ENCODE measurements around the gene OLFML1. TPM values are rescaled to one million over a fixed set of nuclear protein-coding genes. Genes with fewer than 3 reads are reported as not detected.

OLFML1 gene
- total and polyA plus RNA-seq, 10 of the 15 experiments (the other 5 are each of a cell fraction or from before 2014, with no cell fraction given) = 0.04 to 0.71 (median 0.21) TPM; not detected in 6

- H3K27ac ChIP-seq (ENCODE audit: control insufficient read depth, insufficient read depth) = no peak overlapping the region
- H3K79me2 ChIP-seq (ENCODE audit: control insufficient read depth, insufficient read depth, low read length) = no peaks in the 10 kb centered on the region
- H3K27me3 ChIP-seq (replicated peaks in 1 of 2; ENCODE audit: control insufficient read depth in 2 of 2, insufficient read depth in 2 of 2, low read length in 1 of 2) = no peaks in the 10 kb centered on the region
- no TSS peak for BruUV-seq (replicated peaks)
- intact Hi-C loops (cut with micrococcal nuclease; ENCODE audit: unreplicated experiment) (no loop called here), in situ Hi-C loops (cut with MboI) (no loop called here)
- FAIRE-seq (no peak), ATAC-seq (no peak), DNase-seq (ENCODE audit: low read depth, low spot score) (no peak)
- no peak overlapping the region for H2AFZ ChIP-seq (ENCODE audit: control insufficient read depth, low read depth, low read length)
- RAD21 ChIA-PET (ENCODE audit: unreplicated experiment) = interaction anchor here (1.5 kb wide), 1 partner anchor 74 kb away, joined by 7 read pairs; no protein-coding TSS in a partner anchor
- H3K36me3 ChIP-seq (ENCODE audit: control insufficient read depth in 2 of 2, insufficient read depth in 2 of 2, low read length in 1 of 2) = no peaks in the 10 kb centered on the region
- CTCF ChIA-PET = interaction anchor here (0.5 to 2.3 kb wide), 5 partner anchors 10 to 596 kb away, joined by 3 to 16 read pairs (median 4); partner anchors contain the start of gene PPFIBP2
- H3K4me3 ChIP-seq = no peak overlapping the region
- H3K9me3 ChIP-seq (replicated peaks; ENCODE audit: control insufficient read depth, insufficient read depth, low read length) = no peaks in the 10 kb centered on the region
- H3K4me2 ChIP-seq (ENCODE audit: control insufficient read depth, insufficient read depth) = no peak overlapping the region
- POLR2A ChIA-PET = no interaction called here
- no peaks in the 10 kb centered on the region for H4K20me1 ChIP-seq (ENCODE audit: control insufficient read depth, insufficient read depth)
- no peak overlapping the region for H3K9ac ChIP-seq (ENCODE audit: control insufficient read depth, insufficient read depth, low read length)
- 96% methylated on average over 3 of the region's 3 CpGs for WGBS (ENCODE audit: insufficient coverage, insufficient replicate concordance, low lambda C conversion rate, missing lambda C conversion rate)
- SMC1A ChIA-PET (ENCODE audit: uncharacterized antibody, unreplicated experiment) = interaction anchor here (1.3 to 2.0 kb wide), 5 partner anchors 9 to 252 kb away, joined by 3 to 6 read pairs (median 4); no protein-coding TSS in a partner anchor
- H3K4me1 ChIP-seq (ENCODE audit: control insufficient read depth, insufficient read depth, low read length) = 0 out of 2 replicates have a peak, but pooled peaks cover 5% of the 10 kb centered on the region
- TF ChIP-seq NR2C2 (IDR thresholded peaks at IDR 0.05; ENCODE audit: borderline replicate concordance, control insufficient read depth, insufficient read length, low read depth) = no peak
- TF ChIP-seq IKZF1 (conservative IDR thresholded peaks at IDR 0.05) = no peak
- no peak for TF ChIP-seq RCOR1 (conservative IDR thresholded peaks at IDR 0.05; ENCODE audit: low read depth, low read length)
- no peak for TF ChIP-seq BCL11A (IDR thresholded peaks at IDR 0.05; ENCODE audit: low read depth, low read length)
- TF ChIP-seq IRF4 (IDR thresholded peaks at IDR 0.05; ENCODE audit: low read depth, low read length) = no peak
- no peak for TF ChIP-seq FOXM1 (IDR thresholded peaks at IDR 0.05; ENCODE audit: low read depth, low read length)
- TF ChIP-seq SREBF2 (IDR thresholded peaks at IDR 0.05; ENCODE audit: low read length) = no peak
- TF ChIP-seq NFIC (IDR thresholded peaks at IDR 0.05; ENCODE audit: low read depth, low read length) = no peak
- no peak for TF ChIP-seq TAF1 (IDR thresholded peaks at IDR 0.05; ENCODE audit: borderline replicate concordance, low read depth, low read length)
- no peak for TF ChIP-seq E4F1 (IDR thresholded peaks at IDR 0.05; ENCODE audit: borderline replicate concordance, partially characterized antibody)
- TF ChIP-seq RAD21 (IDR thresholded peaks at IDR 0.05; ENCODE audit: insufficient read depth, low read depth, low read length) = no peak
- TF ChIP-seq SUZ12 (IDR thresholded peaks at IDR 0.05; ENCODE audit: unreplicated experiment) = no peak
- no peak for TF ChIP-seq ZSCAN29 (IDR thresholded peaks at IDR 0.05)
- no peak for TF ChIP-seq EED (IDR thresholded peaks at IDR 0.05; ENCODE audit: low read depth)
- TF ChIP-seq ETV6 (conservative IDR thresholded peaks at IDR 0.05 in 1 of 2, IDR thresholded peaks at IDR 0.05 in 1 of 2; ENCODE audit: borderline replicate concordance in 1 of 2, low read depth in 1 of 2) = no peak
- TF ChIP-seq POLR2AphosphoS5 (IDR thresholded peaks at IDR 0.05; ENCODE audit: low read length) = no peak
- TF ChIP-seq, protein P1, sequence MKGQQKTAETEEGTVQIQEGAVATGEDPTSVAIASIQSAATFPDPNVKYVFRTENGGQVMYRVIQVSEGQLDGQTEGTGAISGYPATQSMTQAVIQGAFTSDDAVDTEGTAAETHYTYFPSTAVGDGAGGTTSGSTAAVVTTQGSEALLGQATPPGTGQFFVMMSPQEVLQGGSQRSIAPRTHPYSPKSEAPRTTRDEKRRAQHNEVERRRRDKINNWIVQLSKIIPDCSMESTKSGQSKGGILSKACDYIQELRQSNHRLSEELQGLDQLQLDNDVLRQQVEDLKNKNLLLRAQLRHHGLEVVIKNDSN (IDR thresholded peaks at IDR 0.05; ENCODE audit: borderline replicate concordance, extremely low read length, insufficient read depth, low read depth, low read length) = no peak
These were observed 47.6 kb upstream of the OLFML1 start for GRCh38 chr11:7437696-7438095.
